ENCODE results near the gene RTN4R.

Gene RTN4R

DNA sequence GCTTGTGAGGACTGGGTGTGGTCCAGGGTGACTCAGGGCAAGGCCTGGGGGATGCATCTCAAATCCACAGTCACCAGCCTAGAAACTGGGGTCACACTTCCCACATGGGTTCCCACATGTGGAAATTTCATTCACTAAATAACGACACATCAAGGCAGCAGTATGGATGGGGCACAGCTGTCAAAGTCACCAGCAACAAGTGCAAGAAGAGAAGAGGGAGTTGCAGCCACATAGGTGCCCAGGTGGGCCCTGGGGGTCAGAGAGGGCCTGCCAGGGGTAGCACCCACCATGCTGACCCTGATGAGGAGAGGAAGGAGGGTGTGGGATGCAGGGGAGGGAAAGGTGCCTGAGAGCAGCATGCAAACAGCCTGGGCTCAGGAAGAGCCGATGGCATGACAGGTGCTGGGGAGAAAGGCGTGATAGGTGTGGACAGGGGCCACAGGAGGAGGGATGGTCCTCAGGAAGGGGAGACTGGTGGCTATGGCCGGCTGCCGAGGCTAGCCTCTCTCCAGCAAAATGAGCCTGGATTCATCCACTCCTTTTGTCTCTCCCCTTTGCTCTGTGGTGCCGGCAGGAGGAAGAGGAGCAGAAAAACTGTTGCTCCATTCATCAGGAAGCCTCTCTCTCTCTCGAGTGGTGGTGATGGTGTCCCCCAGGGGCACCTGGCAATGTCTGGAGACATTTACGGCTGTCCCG is 29.4 kb upstream of the RTN4R start:
- TF ChIP-seq, protein P1, sequence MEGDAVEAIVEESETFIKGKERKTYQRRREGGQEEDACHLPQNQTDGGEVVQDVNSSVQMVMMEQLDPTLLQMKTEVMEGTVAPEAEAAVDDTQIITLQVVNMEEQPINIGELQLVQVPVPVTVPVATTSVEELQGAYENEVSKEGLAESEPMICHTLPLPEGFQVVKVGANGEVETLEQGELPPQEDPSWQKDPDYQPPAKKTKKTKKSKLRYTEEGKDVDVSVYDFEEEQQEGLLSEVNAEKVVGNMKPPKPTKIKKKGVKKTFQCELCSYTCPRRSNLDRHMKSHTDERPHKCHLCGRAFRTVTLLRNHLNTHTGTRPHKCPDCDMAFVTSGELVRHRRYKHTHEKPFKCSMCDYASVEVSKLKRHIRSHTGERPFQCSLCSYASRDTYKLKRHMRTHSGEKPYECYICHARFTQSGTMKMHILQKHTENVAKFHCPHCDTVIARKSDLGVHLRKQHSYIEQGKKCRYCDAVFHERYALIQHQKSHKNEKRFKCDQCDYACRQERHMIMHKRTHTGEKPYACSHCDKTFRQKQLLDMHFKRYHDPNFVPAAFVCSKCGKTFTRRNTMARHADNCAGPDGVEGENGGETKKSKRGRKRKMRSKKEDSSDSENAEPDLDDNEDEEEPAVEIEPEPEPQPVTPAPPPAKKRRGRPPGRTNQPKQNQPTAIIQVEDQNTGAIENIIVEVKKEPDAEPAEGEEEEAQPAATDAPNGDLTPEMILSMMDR (IDR thresholded peaks at IDR 0.05; ENCODE audit: low read length, missing control alignments): no peak
- DNase-seq (ENCODE audit: low read depth): no peak
- no peak overlapping the region for H3K4me3 ChIP-seq (replicated peaks; ENCODE audit: low read depth, low read length)

DNA sequence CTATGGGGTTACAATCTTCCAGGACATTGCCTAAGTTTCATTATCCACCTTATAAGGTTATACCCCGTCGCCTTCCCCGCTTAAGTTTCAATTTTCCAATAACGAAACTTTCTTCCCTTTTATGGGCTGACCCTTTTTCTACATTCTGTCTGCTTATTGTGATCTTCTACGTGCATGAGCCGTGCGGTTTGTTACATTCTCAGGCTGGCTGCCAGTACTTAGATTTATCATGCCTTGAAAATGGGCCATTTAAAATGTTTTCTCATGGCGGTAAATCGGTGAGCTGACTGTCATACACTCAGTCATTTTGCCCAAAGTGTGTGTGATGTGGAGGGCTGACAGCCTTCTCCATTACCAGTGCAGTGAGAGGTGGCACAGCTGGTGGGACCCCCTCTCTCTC is 28.5 kb upstream of the RTN4R start:
- H3K4me3 ChIP-seq (replicated peaks; ENCODE audit: low read depth, low read length): no peak overlapping the region
- DNase-seq (ENCODE audit: low read depth): peak; percentile 15
- TF ChIP-seq, protein P1 (IDR thresholded peaks at IDR 0.05; ENCODE audit: low read length, missing control alignments): no peak

DNA sequence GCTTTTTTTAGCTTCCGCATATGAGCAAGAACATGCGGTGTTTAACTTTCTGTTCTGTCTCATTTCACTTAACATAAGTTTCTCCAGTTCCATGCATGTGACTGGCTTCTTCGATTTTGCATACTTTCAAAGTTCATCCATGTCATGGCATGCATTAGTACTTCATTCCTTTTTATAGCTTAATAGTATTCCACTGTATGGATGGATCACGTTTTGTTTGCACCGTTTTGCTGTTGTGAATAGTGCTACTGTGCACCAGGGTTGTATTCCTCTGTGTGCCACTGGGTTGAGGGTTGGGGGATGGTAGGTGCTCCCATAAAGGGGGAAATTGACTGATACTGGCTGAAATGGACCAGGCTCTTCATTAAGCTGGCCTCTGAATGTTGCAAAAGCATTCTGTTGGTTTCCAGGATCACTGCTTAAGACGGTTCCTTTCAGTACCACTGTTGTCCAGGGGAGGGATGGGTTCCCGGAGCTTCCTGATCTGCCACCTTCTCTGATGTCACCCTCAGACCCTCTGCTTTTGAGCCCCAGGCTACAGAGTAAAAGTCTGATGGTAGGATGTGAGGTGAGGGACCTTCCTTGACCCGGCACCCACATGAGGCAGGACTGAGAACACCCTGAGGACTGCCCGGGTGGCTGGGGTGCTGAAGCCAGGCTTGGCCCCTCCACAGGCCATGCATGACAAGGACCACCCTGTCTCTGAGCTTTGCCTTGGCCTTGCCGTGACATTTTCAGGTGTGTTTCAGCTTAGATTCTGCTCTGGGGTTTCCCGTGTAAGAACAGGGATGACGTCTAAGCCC is 27.3 kb upstream of the RTN4R start:
- no peak overlapping the region for H3K4me3 ChIP-seq (replicated peaks; ENCODE audit: low read depth, low read length)
- TF ChIP-seq, protein P1 (IDR thresholded peaks at IDR 0.05; ENCODE audit: low read length, missing control alignments): no peak
- no peak for DNase-seq (ENCODE audit: low read depth)

DNA sequence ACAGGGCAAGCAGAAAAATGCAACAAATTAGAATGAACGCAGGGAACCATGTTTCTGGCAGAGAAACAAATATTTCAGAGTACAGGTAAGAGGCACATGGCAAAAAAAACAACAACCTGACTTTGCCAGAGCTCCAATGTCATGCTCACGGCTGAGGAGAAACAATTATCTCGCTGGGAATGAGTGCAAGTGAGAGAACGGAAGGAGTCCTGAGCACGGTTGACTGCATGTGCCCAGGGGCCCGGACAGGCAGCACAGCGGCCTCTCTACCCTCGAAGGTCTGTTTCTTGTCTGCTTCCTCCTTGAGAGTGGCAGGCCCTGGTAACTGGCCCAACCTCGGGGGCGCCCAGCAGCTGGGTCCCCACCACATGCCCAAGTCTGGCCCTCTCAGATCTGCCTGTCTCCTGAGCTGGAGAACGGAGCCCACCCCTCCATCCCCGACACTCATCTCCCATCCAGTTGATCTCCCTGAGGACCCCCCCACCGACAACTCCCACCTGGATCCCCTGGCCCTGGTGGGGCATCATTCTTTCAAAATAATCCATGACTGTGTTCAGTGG is 24.6 kb upstream of the RTN4R start:
- no peak for DNase-seq (ENCODE audit: low read depth)
- H3K4me3 ChIP-seq (replicated peaks; ENCODE audit: low read depth, low read length): no peak overlapping the region
- TF ChIP-seq, protein P1 (IDR thresholded peaks at IDR 0.05; ENCODE audit: low read length, missing control alignments): no peak

DNA sequence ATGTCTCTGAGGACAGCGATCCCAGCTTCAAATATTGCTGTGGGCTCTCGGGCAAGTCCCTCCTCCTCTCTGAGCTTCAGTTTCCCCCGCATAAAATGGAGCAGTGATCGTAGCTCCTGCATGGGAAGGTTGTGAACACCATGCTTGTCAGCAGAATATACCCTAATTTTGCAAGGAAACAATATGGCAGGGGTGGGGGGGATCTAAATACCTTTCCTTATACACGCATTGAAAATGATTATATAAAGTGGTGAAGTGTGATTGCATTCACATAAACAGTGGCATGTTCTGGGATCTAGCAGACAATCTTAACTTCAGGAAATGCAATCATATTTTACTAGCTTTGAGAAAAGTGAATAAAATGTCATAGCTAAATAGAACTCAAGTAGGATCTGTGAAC is 24.0 kb upstream of the RTN4R start:
- no peak overlapping the region for H3K4me3 ChIP-seq (replicated peaks; ENCODE audit: low read depth, low read length)
- TF ChIP-seq, protein P1 (IDR thresholded peaks at IDR 0.05; ENCODE audit: low read length, missing control alignments): no peak
- no peak for DNase-seq (ENCODE audit: low read depth)

DNA sequence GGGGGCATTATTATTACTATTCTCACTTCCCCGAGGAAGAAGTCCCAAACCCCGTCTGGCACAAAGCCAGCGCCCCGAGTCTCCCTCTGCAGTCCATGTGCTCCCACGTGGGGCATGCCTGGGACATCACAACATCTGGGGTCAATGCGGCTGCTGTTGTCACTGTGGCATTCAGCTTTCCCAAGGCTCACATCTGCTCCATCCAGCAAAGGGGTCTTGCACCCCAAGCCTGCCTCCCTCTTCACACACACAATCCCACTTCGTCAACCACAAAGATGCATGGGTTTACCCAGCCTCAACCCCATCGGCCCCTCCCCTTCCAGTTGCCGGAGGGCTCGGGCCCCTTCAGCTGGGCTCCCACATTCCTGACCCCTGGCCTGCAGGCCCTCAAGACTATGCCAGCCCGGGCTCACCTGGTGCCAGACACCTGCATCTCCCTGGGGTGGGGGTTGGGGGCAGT is 23.5 kb upstream of the RTN4R start:
- TF ChIP-seq, protein P1 (IDR thresholded peaks at IDR 0.05; ENCODE audit: low read length, missing control alignments): no peak
- no peak for DNase-seq (ENCODE audit: low read depth)

More for the DNA sequence above, 23.5 kb upstream of the RTN4R start:
- H3K4me3 ChIP-seq (replicated peaks; ENCODE audit: low read depth, low read length): no peak overlapping the region

Data from fibroblast of pulmonary artery (primary cell).